ENCODE results near the gene SCN10A.

The SCN10A gene

DNA sequence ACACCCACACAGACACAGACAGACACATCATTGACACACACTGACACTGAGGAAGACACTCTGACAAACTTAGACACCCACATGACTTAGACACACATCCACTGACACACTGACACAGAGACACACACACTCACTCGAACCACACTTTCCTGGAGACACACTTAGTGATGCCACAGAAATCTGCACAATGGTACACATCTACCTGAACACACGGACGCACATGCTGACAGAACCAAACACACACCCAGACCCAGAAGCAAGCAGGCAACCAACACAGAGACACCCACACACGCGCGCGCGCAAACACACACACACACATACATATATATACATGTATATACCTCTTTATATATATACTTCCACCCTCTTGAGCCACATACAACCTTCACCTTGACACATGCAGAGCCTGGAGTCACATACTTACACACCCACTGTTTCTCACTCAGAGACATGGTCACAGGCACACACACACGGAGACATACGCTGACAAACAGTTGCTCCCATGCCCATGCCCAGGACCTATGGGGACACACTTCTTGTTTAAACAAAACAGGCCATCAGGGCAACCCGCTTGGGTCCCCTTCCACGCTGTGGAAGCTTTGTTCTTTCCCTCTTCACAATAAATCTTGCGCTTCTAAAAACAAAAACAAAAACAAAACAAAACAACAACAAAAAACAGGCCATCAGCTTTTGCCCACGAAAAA, 165.6 kb downstream of the SCN10A start:
- DNase-seq, result no peak

DNA sequence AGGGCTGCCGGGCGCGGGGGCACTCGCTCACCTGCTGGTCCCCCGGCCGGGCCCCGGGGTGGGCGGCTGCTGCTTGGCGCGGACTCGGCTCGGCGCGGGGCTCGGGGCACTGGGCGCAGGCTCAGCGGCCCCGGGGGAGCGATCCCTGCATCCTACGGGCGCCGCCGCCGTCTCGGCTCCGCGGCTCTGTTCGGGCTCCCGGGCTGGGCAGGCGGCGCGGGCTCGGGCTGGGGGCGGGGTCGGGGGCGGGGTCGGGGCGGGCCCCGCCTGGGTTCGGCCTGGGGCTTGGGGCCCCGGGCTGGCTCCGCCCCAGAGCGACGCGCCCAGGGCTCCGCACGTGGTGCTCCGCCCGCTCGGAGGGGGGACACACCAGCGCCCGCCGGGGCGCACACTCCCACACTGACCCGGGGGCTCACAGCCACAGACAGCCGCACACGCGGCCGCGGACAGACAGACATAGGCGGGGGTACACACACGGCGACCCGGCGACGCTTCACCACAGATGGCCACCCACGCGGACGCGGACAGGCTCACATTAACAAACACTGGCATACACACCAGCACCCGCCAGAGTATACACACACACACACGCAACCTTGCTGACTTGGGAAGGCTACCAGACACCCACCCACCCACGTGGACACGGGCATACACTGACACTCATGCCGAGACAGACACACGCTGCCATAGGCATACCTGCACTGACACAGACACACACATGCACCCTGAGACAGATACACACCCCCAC, 166.3 kb downstream of the SCN10A start, which contains the start of gene SCN5A:
Gene SCN5A (minus strand): TSS at position 188 of the 748 bp plus-strand sequence. CDS start 16,380 bp downstream, outside the sequence.
- peak; percentile 45 for DNase-seq

DNA sequence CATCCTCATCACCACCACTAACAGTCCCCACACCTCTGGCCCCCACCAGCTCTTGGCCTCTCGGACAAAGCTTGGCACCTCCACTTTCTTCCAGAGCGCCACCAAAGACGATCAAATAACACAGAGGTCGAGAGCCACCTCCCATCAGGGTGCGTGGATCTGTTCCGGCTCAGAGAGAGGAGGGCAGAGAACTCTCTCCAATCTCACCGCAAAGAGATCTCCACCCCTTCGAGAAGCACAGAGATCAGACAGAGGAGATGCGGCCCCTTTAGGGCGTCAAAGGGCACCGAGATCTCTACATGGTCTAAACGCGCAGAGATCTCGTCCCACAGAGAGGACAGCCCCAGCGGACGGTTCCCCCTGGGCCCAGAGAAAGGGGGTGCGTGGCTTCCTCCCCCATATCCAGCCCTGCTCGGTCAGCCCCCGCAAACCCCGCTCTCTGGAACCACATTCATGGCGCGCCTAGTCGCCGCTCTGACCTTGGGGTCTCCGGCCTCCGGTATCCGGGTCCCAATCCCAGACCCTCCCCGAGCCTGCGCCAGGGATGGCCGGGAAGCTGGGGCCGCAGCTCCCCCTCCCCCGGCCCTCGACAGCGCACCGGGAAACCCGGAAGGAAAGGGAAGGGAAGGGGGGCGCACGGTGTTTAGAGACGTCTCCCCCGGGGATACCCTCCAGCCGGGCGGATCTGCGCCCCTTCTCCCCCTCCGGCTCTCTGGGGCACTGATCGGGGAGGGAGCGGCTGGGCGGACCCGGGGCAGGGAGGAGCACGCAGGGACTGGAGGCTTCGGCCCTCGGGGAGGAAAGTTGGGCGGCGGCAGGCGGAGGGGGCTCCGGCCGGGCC, 167.1 kb downstream of the SCN10A start:
- DNase-seq, result no peak

DNA sequence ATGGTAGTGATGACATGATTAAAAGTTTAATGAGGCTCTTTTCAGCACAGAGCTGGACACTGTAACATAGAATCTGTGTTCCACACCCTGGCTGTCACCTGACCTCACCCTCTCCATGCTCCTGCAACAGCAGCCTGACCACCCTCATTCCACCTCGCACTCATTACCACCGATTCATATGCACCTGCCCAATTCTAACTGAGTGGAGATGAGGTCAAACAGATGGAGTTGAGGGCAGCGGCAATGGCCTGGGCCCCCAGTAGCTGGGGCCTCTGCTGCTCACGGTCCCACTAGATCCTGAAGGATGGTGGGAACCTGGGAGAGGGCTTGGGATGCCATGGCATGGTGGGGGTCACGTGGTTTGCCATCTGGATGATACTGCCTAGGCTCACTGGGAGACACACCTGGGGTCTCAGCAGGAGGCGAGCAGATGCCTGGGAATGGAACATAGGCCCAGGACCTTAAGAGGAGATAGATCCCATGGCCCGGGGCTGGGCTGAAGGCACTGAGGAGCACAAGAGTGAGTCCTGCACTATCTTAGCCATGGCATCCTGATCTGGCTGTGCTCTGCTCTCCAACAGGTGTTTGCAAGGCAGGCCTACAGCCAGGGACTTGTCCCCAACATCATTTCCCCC, 167.9 kb downstream of the SCN10A start:
- no peak for DNase-seq

DNA sequence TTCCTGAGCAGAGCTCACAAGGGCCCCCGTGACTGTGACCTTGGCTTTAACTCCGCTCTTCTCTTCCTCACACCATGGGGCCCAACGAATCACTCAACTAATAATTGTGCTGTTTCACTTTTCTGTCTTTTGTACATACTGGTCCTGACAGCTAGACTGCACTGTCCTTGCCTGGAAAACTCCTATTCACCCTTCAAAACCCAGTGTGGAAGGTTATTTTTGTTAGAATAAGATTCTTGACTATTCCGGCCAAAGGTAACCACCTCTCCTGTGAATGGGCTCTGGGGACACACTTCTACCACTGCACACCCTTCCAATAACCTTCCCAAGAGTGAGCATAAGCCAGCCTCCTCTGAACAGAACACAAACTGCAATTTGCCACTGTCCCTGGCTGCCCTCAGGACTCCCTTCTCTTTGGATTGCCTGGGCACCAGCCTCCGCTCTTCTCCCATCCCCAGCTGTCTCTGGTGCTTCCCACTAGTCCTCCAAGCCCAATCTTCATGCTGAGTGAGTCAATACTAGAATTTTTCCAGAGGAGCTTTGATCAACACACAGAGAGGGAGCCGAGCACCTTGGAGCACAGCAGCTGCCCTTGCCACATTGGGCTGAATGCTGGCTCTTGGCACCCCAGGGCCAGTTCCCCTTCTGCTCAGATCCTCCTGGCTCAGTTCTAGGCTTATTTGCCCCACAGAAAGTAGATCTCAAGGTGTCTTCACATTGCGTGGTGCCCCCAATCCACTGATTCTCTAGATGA, 168.6 kb downstream of the SCN10A start:
- no peak for DNase-seq
